ENCODE data around the gene CASP8AP2. TPM values are rescaled to one million over a fixed set of nuclear protein-coding genes. Genes with fewer than 3 reads are reported as not detected.
A peak's percentile ranks its signal among the peaks of the same experiment; 100 is the strongest.

CASP8AP2 gene
- total and polyA plus RNA-seq, 9 of the 15 experiments (the other 6 are each of a cell fraction or from before 2014, with no cell fraction given) = 10.6 to 30.0 (median 19.1) TPM

- TF ChIP-seq NUFIP1 (IDR thresholded peaks at IDR 0.05; ENCODE audit: partially characterized antibody) (no peak), LEF1 (IDR thresholded peaks at IDR 0.05) (no peak), XRCC5 (IDR thresholded peaks at IDR 0.05; ENCODE audit: low read depth, low read length) (no peak), SMARCE1 (IDR thresholded peaks at IDR 0.05) (0 out of 2 replicates have a peak, but pooled peaks have one; percentile 38), PCBP1 (IDR thresholded peaks at IDR 0.05; ENCODE audit: low read depth, low read length, poor library complexity, severe bottlenecking) (no peak), JUND (IDR thresholded peaks at IDR 0.05; ENCODE audit: borderline replicate concordance, low read depth, low read length) (peak; percentile 47; the same call in 1 of the 2 replicates), JUND (tag; IDR thresholded peaks at IDR 0.05; ENCODE audit: borderline replicate concordance, low read depth, low read length) (no peak; the same call in 2 of the 3 replicates), ZNF444 (CRISPR knock-in tag; IDR thresholded peaks at IDR 0.05) (no peak), ATF7 (IDR thresholded peaks at IDR 0.05) (no peak), SIN3B (IDR thresholded peaks at IDR 0.05; ENCODE audit: low read depth) (no peak), EWSR1 (IDR thresholded peaks at IDR 0.05; ENCODE audit: borderline replicate concordance, low read depth, partially characterized antibody) (no peak), ZNF583 (CRISPR knock-in tag; IDR thresholded peaks at IDR 0.05) (no peak), ZNF384 (IDR thresholded peaks at IDR 0.05; ENCODE audit: low read depth, low read length) (peak; percentile 40; the same call in 1 of the 2 replicates), ZNF133 (CRISPR knock-in tag; IDR thresholded peaks at IDR 0.05) (no peak), L3MBTL2 (IDR thresholded peaks at IDR 0.05) (no peak), SMAD4 (CRISPR knock-in tag; conservative IDR thresholded peaks at IDR 0.05) (0 out of 2 replicates have a peak, but pooled peaks have one; percentile 20), UBTF (IDR thresholded peaks at IDR 0.05; ENCODE audit: borderline replicate concordance in 1 of 2, low read depth in 2 of 2, low read length in 2 of 2) (no peak), ZNF165 (CRISPR knock-in tag; IDR thresholded peaks at IDR 0.05; ENCODE audit: borderline replicate concordance) (no peak), FOS (IDR thresholded peaks at IDR 0.05; ENCODE audit: extremely low read depth, insufficient read length) (no peak), HMGN3 (IDR thresholded peaks at IDR 0.05; ENCODE audit: borderline replicate concordance, extremely low read depth, insufficient read length, low read depth, low read length) (no peak), ZNF830 (CRISPR knock-in tag; IDR thresholded peaks at IDR 0.05) (no peak), TEAD4 (IDR thresholded peaks at IDR 0.05; ENCODE audit: low read length) (peak; percentile 73), TEAD4 (CRISPR knock-in tag; IDR thresholded peaks at IDR 0.05; ENCODE audit: borderline replicate concordance) (no peak), GABPA (tag; conservative IDR thresholded peaks at IDR 0.05; ENCODE audit: low read depth) (no peak), TAL1 (IDR thresholded peaks at IDR 0.05) (peak; percentile 52; the same call in 1 of the 2 replicates), CSDE1 (IDR thresholded peaks at IDR 0.05) (no peak), POLR3G (IDR thresholded peaks at IDR 0.05; ENCODE audit: extremely low read depth, insufficient read length, insufficient replicate concordance) (no peak), MEF2A (IDR thresholded peaks at IDR 0.05; ENCODE audit: control insufficient read depth, low read depth, low read length) (no peak), KLF16 (IDR thresholded peaks at IDR 0.05) (0 out of 2 replicates have a peak, but pooled peaks have one; percentile 20)
- TF ChIP-seq, protein P1, sequence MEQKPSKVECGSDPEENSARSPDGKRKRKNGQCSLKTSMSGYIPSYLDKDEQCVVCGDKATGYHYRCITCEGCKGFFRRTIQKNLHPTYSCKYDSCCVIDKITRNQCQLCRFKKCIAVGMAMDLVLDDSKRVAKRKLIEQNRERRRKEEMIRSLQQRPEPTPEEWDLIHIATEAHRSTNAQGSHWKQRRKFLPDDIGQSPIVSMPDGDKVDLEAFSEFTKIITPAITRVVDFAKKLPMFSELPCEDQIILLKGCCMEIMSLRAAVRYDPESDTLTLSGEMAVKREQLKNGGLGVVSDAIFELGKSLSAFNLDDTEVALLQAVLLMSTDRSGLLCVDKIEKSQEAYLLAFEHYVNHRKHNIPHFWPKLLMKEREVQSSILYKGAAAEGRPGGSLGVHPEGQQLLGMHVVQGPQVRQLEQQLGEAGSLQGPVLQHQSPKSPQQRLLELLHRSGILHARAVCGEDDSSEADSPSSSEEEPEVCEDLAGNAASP (IDR thresholded peaks at IDR 0.05) = no peak
Observed at GRCh38 chr6:89797317-89797716, 32.4 kb upstream of the CASP8AP2 start (continued).

All from K562 (cell line).